ENCODE data around the gene MRPL10.

MRPL10 gene

GRCh38 chr17:47844814-47845715 lies 13.7 kb upstream of the MRPL10 start:
- in situ Hi-C loops (cut with HindIII; ENCODE audit: low sequenced_read_pairs): no loop called here
- H3K4me3 ChIP-seq (ENCODE audit: low read depth, low read length): no peak overlapping the region
- TF ChIP-seq CTCF (IDR thresholded peaks at IDR 0.05; ENCODE audit: low read depth, low read length, missing control alignments): peak; percentile 50
- no peak for DNase-seq (ENCODE audit: low read depth)

GRCh38 chr17:47844227-47844626 lies 12.9 kb upstream of the MRPL10 start:
- no peak for TF ChIP-seq CTCF (IDR thresholded peaks at IDR 0.05; ENCODE audit: low read depth, low read length, missing control alignments)
- no peak overlapping the region for H3K4me3 ChIP-seq (ENCODE audit: low read depth, low read length)
- no peak for DNase-seq (ENCODE audit: low read depth)
- in situ Hi-C loops (cut with HindIII; ENCODE audit: low sequenced_read_pairs): no loop called here

DNA sequence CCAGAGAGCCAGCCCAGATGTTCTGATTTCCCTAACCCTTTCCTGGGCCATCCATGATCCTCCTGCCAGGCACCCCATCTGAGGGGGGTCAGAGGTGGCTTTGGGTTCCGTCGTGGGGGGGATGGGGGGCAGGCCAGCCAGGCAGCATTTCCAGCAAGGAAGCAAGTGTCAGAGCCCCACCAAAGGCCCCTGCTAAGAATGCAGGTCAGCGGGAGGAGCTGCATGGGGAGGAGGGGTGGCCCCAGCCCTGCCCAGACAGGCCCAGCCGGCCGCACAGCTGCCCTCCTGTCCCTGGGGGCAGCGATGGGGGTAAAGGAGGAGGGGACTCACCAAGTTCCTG lies 12.0 kb upstream of the MRPL10 start:
- in situ Hi-C loops (cut with HindIII; ENCODE audit: low sequenced_read_pairs): no loop called here
- no peak for TF ChIP-seq CTCF (IDR thresholded peaks at IDR 0.05; ENCODE audit: low read depth, low read length, missing control alignments)
- DNase-seq (ENCODE audit: low read depth): no peak
- no peak overlapping the region for H3K4me3 ChIP-seq (ENCODE audit: low read depth, low read length)

GRCh38 chr17:47841488-47842291 lies 10.3 kb upstream of the MRPL10 start:
- TF ChIP-seq CTCF (IDR thresholded peaks at IDR 0.05; ENCODE audit: low read depth, low read length, missing control alignments): no peak
- no peak for DNase-seq (ENCODE audit: low read depth)
- peak overlapping the region; percentile 70 for H3K4me3 ChIP-seq (ENCODE audit: low read depth, low read length)
- in situ Hi-C loops (cut with HindIII; ENCODE audit: low sequenced_read_pairs): no loop called here

- in situ Hi-C loops (cut with HindIII; ENCODE audit: low sequenced_read_pairs): no loop called here
- H3K4me3 ChIP-seq (ENCODE audit: low read depth, low read length): peak within 1 kb of the TSS; percentile 70
These were observed 9.6 kb upstream of the MRPL10 start, which contains the start of gene SCRN2 for GRCh38 chr17:47840742-47841487. TSS of gene SCRN2 (minus strand) at chr17:47841273. CDS start at chr17:47840843, 430 bp downstream.

More at GRCh38 chr17:47840742-47841487, 9.6 kb upstream of the MRPL10 start, which contains the start of gene SCRN2:
- TF ChIP-seq CTCF (IDR thresholded peaks at IDR 0.05; ENCODE audit: low read depth, low read length, missing control alignments): peak; percentile 96
- peak; percentile 27 for DNase-seq (ENCODE audit: low read depth)
